ENCODE results near the gene CCDC198.

CCDC198 gene

DNA sequence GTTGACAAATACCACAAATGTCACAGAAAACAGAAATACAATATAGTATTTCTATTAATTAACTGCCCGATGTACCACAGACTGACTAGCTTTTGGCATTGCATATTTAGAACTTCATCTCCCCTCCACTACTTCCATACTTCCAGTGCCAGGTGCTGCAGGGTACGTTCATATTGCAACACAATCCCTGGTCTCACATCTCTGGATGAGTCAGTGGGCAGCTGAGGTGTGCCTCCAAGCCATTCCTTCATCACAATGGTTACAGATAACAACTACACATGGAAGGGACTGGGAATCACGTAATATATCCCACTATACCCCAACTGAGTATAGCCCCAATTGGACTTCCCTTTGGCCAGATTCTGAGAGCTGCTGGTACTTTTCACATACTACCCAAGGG, 31.1 kb downstream of the CCDC198 start:
- no peak for DNase-seq

DNA sequence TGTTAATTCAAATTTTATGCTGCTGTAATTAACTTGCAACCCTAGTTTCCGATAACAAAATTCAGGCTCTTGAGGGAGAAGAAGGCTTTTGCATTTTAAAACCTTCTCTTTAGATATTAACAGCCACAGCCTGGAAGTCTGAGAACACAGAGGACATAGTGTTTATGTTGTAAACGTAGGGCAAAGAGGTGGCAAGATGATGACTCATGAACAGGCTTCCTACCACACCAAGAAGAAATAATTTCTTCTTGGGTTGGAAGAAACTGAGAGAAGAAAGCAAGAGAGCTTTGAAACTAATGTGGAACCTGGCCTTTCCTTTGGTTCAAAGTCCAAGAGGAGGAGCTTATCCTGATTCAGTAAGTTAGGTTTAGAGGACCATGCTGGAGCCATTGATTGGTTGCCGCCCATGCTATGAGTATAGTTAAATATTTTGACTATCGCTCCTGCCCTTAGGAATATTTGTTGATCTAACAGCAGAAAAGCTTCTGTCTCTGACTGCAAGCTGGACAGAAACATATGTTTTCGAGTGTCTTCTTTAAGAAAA, 31.8 kb downstream of the CCDC198 start:
- DNase-seq: no peak

DNA sequence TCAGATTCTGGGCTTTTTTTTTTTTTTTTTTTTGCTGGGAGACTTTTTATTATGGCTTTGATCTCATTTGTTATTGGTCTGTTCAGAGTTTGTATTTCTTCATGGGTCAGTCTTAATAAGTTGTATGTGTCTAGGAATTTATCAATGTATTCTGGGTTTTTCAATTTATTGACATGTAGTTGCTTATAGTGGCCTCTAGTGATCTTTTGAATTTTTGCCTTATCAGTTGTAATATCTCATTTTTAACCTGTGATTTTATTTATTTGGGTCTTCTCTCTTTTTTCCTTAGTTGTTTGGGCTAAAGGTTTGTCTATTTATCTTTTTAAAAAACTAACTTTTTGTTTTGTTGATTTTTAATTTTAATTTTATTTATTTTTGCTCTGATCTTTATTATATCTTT, 57.7 kb downstream of the CCDC198 start:
- DNase-seq: no peak

GRCh38 chr14:57420986-57421385, 72.7 kb downstream of the CCDC198 start:
- no peak for DNase-seq

DNA sequence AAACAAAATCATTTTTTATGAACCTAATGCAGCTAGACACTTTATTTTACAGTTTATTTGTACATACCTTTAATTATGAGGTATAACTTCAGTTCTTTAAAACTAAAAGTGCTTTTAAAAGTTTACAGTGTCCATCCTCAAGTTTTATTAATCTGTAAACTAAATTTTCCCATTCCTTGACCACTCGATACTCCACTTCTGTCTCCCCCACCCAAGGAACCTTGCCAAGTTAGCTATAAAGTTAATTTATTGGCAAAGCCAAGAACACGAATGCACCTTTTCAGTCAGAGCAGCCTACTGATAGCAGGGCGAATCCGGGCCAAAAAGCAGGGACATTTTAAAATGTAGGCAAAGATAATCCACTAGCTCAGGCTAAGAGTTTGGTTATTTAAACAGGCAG, 73.6 kb downstream of the CCDC198 start:
- DNase-seq: no peak
